HEK293T (cell line): ENCODE measurements around the gene LNPK.

Experiments used
- BHLHE40 ChIP-seq: fragments of 450-650 bp; IDR thresholded peaks from 2 replicates; pipeline ENCODE4 v1.6.1; 2016; ENCODE audit warnings: mild to moderate bottlenecking, moderate library complexity, borderline replicate concordance
- ELF4 ChIP-seq: fragments of 450-650 bp; IDR thresholded peaks from 2 replicates; pipeline ENCODE4 v1.6.1; 2017; ENCODE audit warnings: antibody characterized with exemption
- SP1 ChIP-seq: fragments of 450-650 bp; IDR thresholded peaks from 2 replicates; pipeline ENCODE4 v1.6.1; 2017
- TF ChIP-seq, protein P1 (sequence below): fragments of 450-650 bp; IDR thresholded peaks from 2 replicates; pipeline ENCODE4 v1.6.1; 2016

DNA sequence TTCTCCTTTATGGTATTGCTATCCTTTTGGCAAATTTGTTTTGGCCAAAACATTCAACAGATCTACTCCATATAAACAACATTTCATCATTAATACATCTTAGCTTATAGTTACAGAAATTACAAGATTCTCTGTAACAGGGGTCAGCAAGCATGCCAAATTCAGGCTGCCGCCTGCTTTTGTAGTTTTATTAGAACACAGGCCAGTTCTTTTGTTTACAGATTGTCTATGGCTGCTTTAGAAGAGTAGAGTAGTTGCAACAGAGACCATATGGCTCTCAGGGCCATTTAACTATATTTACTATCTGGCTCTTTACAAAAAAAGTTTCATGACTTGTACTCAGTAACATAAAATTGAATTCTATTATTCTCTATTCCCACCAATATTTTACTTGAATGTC is 53.9 kb downstream of the LNPK start:
- no peak for TF ChIP-seq ELF4
- TF ChIP-seq, protein P1, sequence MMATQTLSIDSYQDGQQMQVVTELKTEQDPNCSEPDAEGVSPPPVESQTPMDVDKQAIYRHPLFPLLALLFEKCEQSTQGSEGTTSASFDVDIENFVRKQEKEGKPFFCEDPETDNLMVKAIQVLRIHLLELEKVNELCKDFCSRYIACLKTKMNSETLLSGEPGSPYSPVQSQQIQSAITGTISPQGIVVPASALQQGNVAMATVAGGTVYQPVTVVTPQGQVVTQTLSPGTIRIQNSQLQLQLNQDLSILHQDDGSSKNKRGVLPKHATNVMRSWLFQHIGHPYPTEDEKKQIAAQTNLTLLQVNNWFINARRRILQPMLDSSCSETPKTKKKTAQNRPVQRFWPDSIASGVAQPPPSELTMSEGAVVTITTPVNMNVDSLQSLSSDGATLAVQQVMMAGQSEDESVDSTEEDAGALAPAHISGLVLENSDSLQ, result no peak
- TF ChIP-seq SP1, result no peak
- no peak for TF ChIP-seq BHLHE40
